AG04450 (cell line): Measurements from ENCODE around the gene SORCS2. TPM values are rescaled to one million over a fixed set of nuclear protein-coding genes. Genes with fewer than 3 reads are reported as not detected.

ENCODE experiments used
- CTCF ChIA-PET: fragments of 300-600, 350-600 bp; formaldehyde crosslinking; extraction: SDS; loops from one replicate; lab custom pipeline; 2022; ENCODE audit warnings: antibody characterized with exemption, inconsistent platforms; lab: Charles Lee
- POLR2A ChIA-PET: fragments of 350-600 bp; formaldehyde crosslinking; extraction: SDS; loops from one replicate; lab custom pipeline; 2021; ENCODE audit warnings: antibody characterized with exemption, inconsistent platforms; lab: Yijun Ruan, JAX
- DNase-seq: peaks from one replicate; pipeline ENCODE4 v3.0.0-alpha.2; 2011; ENCODE audit warnings: low read depth, low spot score
- H3K27ac ChIP-seq: one replicate; pipeline ENCODE4 v1.5.1; 2012; ENCODE audit warnings: low read depth, low read length, control low read depth
- H3K27me3 ChIP-seq: one replicate; pipeline ENCODE4 v1.6.0; 2012; ENCODE audit warnings: low read length; ENCODE audit not compliant: control insufficient read depth, insufficient read depth
- H3K4me3 ChIP-seq: 2 replicates; pipeline ENCODE4 v1.5.1; 2011; ENCODE audit warnings: mild to moderate bottlenecking, low read depth, low read length, control low read depth
- H3K9me3 ChIP-seq: 2 replicates; pipeline ENCODE4 v1.5.1; 2012; ENCODE audit warnings: low read length; ENCODE audit not compliant: control insufficient read depth, insufficient read depth
- polyA plus RNA-seq: library from polyadenylated mRNA; depleted of rRNA; stranded (reverse); fragments of >200 nt; gene quantifications from 2 replicates; pipeline ENCODE4 v1.2.3, GENCODE V29; 2011
- TF ChIP-seq, protein P1 (sequence below): IDR thresholded peaks from 2 replicates; pipeline ENCODE4 v1.5.1; 2011; ENCODE audit warnings: low read depth, low read length, control low read depth, inconsistent platforms

Gene SORCS2
- polyA plus RNA-seq, 1 experiment = 0.29 TPM

GRCh38 chr4:7328162-7328912 lies 136.0 kb downstream of the SORCS2 start:
- H3K4me3 ChIP-seq = no peak overlapping the region
- POLR2A ChIA-PET = no interaction called here
- H3K9me3 ChIP-seq = peaks cover 3% of the 10 kb centered on the region; the same call in 1 of the 2 replicates
- H3K27ac ChIP-seq = no peak overlapping the region
- no peak for DNase-seq
- CTCF ChIA-PET = no interaction called here
- TF ChIP-seq, protein P1, sequence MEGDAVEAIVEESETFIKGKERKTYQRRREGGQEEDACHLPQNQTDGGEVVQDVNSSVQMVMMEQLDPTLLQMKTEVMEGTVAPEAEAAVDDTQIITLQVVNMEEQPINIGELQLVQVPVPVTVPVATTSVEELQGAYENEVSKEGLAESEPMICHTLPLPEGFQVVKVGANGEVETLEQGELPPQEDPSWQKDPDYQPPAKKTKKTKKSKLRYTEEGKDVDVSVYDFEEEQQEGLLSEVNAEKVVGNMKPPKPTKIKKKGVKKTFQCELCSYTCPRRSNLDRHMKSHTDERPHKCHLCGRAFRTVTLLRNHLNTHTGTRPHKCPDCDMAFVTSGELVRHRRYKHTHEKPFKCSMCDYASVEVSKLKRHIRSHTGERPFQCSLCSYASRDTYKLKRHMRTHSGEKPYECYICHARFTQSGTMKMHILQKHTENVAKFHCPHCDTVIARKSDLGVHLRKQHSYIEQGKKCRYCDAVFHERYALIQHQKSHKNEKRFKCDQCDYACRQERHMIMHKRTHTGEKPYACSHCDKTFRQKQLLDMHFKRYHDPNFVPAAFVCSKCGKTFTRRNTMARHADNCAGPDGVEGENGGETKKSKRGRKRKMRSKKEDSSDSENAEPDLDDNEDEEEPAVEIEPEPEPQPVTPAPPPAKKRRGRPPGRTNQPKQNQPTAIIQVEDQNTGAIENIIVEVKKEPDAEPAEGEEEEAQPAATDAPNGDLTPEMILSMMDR = no peak
- H3K27me3 ChIP-seq = peaks cover 5% of the 10 kb centered on the region

DNA sequence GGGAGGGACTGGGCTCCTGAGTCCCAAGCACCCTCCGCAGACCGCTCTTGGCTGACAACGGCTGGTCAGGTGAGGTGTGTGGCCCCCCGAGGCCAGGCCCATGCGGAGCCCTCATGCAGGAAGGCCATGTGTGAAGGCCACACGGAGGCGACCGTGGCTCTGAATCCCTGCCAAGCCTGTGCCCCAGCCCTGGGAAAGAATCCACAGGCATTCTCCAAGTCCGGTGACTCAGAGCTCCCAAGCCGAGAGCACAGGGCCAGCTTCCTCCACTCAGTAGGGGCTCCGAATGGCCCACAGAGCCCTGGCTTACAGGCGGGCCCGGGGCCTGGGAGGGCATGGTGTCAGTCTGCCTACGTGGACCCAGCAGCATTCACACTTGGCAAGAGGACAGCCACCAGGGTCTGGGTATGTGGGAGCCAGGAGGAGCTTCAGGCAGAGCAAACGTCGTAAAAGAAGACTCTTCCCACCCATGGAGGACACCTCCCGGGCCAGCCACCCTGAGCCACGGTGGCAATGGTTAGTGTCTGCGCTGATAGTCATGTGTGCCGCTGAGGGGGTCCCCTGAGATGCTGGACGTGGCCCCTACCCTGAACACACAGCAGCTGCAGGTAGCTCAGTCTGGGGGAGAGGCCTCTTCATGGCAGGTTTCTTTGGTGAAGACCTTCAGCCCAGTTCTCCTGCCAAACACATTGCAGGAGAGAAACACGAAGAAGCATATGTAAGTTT lies 136.7 kb downstream of the SORCS2 start:
- POLR2A ChIA-PET = interaction anchor here (0.6 kb wide), 1 partner anchor 745 kb away, joined by 3 read pairs; no protein-coding TSS in a partner anchor
- TF ChIP-seq, protein P1 = no peak
- CTCF ChIA-PET = no interaction called here
- DNase-seq = peak; percentile 8
- Histone ChIP-seq H3K27me3 (peaks cover 7% of the 10 kb centered on the region), H3K9me3 (peaks cover 3% of the 10 kb centered on the region; the same call in 1 of the 2 replicates), H3K4me3 (no peak overlapping the region), H3K27ac (no peak overlapping the region)

DNA sequence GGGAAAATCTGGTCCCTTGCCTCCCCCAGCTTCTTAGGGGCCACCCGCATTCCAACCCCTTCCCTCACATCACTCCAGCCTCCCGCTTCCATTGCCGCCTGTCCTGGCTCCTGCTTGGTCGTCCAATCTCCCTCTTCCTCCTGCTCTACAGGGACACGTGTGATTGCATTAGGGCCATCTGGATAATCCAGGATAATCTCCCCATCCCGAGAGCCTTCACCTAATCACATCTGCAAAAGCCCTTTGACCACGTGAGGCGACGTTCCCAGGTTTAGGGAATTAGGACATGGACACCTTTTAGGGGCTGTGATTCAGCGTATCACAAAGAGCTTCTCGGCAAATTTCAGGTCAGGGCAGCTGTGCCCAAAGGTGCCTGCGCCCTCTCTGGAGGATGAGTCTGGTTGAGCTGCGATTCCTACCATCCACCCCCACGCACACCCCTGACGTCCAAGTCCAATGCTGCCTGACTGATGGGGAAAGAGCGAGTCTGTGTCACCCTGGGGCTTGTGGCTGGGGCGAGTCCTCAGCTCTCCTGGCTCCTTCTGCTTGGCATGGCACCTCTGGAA lies 137.8 kb downstream of the SORCS2 start:
- H3K27me3 ChIP-seq = peaks cover 7% of the 10 kb centered on the region
- POLR2A ChIA-PET = no interaction called here
- CTCF ChIA-PET = no interaction called here
- DNase-seq = no peak
- no peak overlapping the region for H3K4me3 ChIP-seq
- H3K27ac ChIP-seq = no peak overlapping the region
- H3K9me3 ChIP-seq = peaks cover 3% of the 10 kb centered on the region; the same call in 1 of the 2 replicates
- TF ChIP-seq, protein P1 = no peak

GRCh38 chr4:7330811-7331681 lies 138.7 kb downstream of the SORCS2 start:
- Histone ChIP-seq H3K9me3 (peaks cover 3% of the 10 kb centered on the region; the same call in 1 of the 2 replicates), H3K27ac (no peak overlapping the region), H3K4me3 (no peak overlapping the region), H3K27me3 (peaks cover 10% of the 10 kb centered on the region)
- ChIA-PET POLR2A (no interaction called here), CTCF (no interaction called here)
- TF ChIP-seq, protein P1 = no peak
- no peak for DNase-seq
